Hematopoietic multipotent progenitor cell treated with erythropoietin and hydrocortisone succinate and interleukin-3 and kit ligand, for 4 days (in vitro differentiated cells): Measurements from ENCODE around the gene ECI2.
"Not testable (repeated sequence)": the region's sequence is repeated elsewhere in the genome, so short reads cannot be mapped to it uniquely, and the experiment has no call there.

Experiments
- DNase-seq: peaks from one replicate; pipeline ENCODE4 v3.0.0-alpha.2; 2015

The ECI2 gene

DNA sequence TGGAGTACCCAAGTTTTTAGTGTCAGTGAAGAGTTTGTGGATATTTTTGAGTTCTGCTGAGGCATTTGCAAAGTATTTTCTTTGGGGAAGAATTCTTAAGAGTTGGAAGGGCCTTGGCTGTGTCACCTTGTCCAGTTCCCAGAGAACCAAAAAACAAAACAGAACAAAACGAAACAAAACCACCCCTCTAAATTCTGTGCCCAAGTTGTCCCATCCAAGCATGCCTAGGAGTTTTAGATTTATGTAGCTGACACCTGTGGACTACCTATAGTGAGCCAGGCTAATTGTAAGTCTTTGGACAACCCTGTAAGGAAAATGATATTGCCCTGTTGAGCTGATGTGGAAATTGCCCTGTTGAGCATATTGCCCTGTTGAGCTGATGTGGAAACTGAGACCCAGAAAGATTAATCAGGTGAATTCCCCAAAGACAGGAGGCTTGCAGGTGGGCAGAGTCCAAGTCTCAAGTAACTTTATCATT, 1.0 kb upstream of the ECI2 start:
- no peak for DNase-seq

DNA sequence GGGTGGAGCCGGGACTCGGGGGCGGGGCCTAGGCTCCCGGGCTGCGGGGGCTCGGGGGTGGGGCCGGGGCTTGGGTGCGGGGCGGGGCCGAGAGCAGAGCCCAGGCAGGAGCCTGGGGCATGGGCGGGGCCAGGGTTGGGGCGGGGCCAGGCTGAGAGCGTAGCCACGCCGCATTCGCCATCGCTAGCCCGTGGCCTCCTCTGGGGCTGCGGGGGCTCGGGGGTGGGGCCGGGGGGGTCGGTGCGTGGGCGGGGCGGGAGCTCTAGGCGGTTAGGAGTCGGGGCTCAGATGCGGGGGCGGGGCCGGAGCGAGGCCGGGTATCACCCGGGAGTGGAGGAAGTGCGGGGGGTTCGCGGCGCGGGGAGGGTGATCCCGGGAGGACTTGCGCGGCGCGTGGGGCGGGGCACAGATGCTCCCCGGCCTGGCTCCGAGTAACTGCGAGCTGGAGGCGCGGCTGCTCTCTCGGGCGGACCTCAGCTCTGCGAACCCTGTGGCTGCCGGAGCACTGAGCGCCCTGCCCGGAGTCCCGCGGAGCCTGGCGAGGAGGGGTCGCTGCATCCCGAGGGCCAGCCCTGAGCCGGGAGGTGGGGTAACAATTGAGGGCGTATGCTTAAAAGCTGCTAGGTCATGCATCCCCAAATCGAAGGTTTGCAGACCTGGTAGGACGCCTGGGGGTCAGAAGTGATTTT, 434 bp upstream of the ECI2 start:
- DNase-seq, result peak; percentile 96

DNA sequence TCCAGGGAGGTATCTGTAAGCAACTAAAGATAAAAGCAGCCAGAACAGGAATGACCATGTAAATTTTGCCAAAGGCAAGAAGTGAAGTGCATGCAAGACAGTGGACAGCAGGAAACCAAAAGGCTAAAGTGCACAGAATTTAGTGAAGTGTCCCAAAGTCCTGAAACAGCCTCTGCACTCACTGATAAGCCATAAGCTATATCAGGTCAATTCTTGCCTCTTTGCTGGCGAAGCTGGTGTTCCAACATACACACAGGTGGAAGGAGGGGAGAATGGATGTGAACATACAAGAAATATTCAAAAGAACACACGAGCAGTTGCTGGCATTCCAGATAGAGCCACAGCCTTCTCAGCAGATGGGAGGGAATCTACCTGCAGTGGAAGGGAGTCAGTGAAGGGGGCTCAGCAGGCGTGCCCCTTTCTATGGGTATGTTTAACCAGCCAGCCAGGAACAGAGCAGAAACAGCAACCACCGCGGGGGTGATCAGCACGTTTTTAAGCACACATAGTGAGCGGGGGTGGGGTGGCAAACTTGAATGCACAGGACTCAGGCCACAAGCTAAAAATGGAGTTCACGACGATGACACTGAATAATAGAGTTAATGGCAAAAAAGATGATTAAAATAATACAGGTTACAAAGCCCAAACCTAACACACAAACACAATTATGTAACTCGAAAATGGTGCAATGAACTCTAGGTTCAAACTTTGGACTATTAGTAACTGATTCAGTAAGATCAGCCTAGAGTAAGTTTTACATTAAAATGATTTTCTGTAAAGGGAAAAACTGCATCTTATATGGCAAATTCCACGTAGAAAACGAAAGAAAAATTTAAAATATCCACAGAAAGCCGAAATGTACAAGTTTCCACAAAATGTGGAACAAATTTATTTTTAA, 1.2 kb downstream of the ECI2 start:
- peak; percentile 86 for DNase-seq

DNA sequence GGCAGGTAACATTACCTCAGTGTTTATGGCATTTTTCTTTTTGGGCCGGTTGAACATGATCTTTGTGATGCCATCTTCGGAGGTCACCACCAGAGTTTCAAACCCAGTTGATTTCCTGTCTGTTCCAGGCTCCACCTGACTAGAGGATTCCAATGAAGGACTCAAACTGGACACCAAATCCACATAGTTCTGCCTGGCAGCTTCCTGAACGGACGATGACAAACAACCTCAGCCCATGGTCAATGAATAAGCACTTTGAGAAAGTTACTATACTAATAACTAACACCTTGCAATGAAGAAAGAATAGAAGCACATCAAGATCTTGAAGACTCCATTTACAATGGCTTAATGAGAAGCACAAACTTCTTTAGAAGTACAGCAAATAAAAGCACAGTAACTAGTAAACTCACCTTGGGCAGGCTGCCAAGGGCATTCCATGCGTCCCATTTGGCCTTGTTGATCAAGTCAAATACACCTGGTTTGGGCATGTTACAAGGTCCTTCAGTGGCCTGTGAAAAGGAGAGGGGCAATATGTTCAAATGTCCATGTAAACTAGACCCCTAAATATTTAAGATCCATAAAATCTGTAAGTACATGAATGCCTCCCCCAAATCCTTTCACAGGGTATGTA, 4.9 kb downstream of the ECI2 start:
- no peak for DNase-seq

DNA sequence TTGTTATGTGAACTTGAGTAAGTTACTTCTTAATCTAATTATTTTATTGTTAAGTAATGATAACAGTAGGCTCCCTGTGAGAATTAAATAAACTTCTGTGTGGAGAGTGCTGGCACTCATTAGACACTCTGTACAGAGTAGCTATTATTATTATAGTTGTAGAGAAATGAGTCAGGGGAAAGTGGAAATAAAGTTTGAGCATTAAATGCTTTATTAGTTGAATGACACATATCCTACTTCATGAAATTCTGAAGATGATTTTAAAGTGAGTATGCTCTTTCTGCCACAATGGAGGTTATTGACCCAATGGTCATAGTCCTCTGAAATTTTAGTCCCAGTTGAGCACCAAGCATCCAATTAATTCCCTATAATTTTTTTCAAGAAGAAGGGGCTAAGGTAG, 5.9 kb downstream of the ECI2 start:
- no peak for DNase-seq

DNA sequence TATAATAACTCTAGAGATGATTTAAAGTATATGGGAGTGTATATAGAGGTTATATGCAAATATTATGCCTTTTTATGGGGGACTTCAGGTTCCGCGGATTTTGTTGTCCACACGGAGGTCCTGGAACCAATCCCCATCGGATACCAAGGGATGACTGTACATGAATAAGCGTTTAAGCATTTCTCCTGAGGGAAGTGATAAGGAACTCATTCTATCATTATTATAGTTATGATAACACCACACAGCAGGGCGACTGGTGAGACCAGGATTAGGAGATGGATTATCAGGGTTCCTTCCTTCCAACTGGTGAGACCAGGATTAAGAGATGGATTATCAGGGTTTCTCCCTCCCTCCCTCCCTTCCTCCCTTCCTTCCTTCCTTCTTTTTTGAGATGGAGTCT, 6.6 kb downstream of the ECI2 start:
- no peak for DNase-seq

DNA sequence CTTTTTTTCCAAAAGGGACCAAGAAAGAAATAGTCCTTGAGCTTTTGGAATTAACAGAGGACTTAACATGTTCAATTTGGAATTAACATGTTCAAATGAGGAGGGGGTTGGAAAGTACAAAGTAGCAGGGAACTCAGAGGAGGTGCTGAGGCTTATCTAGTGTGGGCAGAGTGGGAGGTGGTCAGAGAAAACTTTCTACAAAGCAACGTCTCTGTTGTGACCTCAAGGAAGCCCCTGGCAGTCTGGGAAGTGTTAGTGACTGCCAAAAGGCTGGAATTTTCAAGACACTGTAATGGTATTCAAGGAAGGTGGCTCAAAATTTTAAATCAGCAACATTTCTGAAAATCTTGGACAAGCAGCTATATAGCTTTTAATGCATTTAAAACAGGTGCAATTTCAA, 7.3 kb downstream of the ECI2 start:
- DNase-seq, result peak; percentile 33

DNA sequence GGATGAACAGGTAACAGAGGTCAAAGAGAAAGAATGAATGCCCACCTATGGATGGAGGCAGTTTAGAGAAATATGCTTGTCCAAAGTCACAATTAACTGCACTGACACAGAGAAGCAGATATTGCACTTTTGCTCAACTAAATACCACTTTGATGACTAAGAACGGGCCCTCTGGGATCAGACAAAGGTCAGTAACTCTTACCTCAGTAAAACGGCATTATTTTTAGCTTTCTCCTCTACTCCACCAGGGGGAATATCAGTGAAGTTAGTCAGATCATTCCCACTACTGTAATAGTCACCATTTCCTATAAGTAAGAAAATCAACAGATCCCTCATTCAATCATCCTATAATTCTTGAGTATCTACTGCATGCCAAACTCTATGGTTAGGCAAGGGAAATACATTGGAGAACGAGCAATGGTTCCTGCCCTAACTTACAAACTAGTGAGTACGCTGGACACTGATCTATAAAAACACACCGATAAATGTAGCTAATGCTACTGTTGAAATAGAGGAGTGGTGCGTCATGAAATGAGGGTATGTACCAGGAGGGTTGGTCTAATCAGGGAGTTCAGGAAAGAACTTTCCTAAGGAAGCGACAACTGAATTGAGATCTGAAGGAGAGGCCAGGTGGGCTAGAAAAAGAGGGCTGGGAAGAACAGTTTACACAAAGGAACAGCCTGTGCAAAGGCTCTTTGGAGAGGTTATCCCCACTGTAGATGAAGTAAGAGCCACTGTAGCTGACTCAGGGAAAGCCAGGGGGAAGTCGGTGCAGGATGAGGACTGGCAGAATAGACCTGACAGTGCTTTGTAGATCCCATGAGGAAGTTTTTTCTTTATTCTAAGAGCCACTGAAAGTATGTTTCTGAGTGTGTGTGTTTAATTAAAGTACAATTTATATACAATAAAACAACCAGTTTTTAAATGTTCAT, 9.2 kb downstream of the ECI2 start:
- DNase-seq, result peak; percentile 18

DNA sequence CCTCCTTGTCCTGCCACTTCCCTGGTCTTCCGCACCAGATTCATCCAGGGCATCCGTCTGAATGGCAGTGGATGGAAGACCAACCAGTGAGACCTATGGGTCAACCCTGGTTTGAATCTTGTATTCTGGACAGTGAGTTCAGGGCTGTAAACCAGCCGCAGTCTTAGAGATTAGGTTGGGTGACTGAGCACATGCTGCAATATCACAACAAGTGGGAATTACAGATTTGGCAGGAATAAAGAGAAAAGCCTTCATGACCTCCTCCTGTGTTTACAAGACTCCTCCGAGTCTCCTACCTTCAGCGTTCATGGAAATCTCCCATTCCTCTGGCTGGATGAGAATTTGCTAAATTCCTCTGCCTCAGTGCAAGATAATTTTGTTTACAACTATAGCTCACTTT, 9.9 kb downstream of the ECI2 start:
- no peak for DNase-seq

DNA sequence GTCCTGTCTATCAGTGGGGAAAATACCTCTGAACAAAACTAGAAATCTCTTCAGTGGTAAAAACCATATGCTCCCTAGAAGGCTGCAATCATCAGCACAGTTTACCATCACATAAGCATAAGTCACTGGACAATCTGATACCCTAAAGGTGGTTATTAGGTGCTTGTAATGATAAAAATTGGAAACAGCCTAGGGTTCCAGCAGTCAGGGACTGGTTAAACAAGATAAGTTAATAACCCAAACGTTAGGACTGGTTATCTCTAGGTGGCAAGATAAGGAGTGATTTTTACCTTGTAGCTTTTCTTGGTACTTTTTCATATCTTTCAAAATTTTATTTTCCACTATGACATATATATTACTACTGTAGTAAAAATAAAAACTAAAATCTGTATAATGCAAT, 11.0 kb downstream of the ECI2 start:
- peak; percentile 30 for DNase-seq

DNA sequence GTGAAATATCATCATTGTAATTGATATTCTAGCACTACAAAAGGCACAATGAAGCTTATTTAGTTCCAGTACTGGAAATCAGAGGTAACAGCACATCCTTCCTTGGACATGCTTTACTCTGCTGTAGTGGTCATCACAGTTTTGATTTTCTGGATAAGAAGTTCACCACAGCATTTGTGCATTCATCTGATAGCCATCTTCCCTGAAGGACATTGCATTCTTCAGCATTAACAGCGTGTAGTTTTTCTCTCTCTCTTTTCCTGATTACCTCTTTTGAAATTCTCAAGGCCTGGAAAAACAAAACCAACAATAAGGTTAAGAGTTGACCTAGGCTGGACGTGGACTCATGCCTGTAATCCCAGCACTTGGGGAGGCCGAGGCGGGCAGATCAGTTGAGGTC, 19.6 kb downstream of the ECI2 start:
- DNase-seq, result no peak

DNA sequence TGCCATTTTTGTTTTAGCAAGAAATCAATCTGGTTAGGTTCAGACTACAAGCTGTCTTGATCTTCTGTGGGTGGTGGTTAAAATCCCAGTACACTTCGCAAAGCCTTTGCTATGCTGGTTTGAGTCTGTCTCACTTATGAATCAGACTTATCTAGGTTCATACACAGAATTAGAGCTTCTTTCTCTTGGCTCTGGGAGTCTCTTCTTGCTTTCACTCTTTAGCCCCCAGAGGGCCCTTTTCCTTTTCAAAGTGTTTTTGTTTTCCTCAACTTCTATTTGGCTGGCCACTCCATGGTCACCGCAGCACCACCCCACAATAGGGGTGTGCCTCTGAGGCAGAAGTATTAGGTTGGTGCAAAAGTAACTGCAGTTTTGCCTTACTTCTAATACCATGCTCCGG, 21.3 kb downstream of the ECI2 start:
- DNase-seq, result no peak

DNA sequence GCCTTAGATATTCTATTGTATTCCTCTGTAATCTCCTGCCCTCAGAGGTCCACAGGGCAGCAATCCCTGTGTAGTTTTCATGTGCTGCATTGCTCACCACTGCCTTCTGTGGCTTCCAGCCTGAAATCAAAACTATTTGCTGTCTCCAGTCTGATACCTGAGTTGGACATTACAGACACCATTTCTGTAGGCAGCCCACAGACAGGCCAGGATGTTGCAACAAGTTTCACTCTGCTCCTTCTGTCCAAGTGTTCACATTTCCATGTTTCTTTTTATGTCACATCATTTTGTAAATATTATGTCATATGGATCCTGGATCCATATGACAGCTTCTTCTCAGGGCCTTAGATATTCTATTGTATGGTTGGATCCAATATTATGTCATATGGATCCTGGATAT, 21.7 kb downstream of the ECI2 start:
- DNase-seq, result no peak

DNA sequence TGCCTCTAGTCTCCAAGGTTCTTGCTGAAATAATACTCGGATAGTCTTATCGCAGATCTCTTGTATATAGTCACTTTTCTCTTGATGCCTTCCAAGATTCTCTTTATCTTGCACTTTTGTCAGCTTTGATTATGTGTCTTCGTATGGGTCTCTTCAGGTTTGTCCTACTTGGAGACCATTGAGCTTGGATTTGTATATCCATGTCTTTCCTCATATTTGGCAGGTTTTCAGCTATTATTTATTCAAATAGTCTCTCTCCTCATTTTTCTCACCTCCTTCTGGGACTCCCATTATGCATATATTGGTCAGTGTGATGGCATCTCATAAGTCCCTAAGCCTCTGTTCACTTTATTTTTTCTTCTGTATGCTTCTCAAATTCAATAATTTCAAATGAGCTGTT, 23.0 kb downstream of the ECI2 start:
- no peak for DNase-seq

DNA sequence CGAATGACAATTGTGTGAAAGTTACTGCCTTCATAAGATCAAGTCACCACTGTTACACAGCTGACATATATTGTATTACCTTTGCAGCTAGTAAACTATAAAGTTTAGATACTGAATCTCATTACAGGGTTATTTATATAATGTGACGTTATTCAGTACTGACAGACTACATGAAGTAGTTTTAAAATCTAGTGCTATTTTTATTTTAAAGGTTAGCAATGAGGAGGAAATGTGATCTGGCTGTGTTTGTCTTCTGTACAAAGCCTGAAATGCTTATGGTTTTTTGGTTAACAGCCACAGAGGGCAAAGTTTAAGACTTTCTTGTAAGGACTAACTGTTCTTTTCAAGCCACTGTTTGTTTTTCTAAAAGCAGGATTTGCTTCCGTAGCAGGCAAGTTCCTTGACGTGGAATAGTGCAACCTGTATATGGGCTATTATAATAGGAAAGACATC, 26.0 kb downstream of the ECI2 start:
- not testable (repeated sequence) for DNase-seq

DNA sequence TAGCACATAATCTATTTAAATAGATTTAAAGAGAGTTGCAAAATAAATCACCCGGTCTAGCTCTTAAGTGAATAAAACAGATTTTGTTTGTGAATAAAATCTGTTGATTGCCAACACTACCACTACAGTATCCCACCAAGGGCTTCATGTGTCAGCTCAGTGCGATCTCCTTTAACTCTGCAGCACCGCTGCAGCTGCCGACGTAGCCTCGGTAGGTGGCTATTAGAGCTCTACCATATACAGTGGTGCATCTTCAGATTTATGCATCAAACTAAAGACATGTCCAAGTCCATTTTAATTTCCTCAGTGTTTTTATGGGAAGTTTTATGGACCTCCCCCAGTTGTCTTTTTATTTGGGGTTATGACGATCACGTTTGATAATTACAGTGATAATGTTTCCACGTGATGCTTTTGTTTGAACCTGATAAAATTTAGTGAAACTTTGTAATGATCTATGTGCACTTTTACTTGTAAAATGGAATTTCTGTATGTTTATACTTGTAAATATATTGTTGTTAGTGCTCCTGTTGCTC, 26.7 kb downstream of the ECI2 start:
- no peak for DNase-seq

DNA sequence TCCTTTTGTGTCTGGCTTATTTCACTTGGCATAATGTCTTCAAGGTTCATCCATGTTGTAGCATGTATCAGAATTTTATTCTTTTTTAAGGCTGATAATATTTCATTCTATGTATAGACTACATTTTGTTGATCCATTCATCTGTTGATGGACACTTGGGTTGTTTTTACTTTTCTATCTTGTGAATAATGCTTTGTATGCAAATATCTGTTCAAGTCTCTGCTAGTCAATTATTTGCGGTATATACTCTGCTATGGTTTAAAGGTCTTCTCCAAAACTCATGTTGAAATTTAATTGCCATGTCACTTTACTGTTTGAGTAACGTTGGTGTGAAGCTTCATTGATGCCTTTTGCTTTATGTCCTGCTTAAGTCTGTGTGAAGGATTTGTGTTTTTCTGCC, 27.5 kb downstream of the ECI2 start:
- no peak for DNase-seq

DNA sequence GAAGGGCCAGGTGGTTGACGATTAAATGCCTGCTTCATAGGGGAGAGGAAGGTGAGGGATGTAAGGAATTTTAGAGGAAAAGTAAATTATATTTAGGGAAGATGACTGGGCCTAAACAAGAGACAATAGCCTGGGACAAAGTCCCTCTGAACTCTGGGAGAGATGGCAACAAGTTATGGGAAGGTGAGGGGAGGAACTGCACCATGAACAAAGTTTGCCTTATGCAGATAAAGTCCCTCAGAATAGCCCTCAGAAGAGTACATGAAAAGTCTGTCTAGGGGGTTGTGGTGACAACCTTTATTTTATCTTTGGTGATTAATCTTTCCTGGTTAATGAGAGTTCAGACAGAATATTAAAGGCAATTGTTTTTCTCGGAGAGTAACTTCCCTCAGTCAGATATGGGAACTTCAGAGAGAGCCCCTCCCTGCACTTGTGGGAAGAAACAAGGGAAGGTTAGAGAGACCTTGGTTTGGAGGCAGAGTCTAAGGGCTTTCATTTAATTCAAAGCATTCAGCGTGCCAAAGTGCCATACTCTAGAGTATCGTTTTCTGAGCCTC, 29.3 kb downstream of the ECI2 start:
- DNase-seq, result no peak

DNA sequence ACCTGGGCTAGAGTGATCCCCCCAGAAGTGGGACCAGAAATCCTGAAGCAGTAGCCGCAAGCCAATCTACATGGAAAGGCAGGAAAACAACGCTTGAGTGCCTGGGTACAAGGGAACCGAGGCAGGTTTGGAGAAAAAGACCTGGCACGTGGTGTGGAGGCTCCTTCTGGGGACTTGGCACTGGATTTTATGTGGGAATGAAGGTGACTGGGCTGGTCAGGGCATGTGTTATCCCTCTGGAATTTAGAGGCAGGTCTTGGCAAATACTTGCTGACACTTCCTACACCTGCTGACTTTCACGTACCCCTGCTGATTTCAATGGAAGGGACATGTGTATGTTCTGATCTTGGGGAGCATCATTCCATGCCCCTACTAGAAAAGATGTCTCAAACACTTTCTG, 31.4 kb downstream of the ECI2 start:
- no peak for DNase-seq

DNA sequence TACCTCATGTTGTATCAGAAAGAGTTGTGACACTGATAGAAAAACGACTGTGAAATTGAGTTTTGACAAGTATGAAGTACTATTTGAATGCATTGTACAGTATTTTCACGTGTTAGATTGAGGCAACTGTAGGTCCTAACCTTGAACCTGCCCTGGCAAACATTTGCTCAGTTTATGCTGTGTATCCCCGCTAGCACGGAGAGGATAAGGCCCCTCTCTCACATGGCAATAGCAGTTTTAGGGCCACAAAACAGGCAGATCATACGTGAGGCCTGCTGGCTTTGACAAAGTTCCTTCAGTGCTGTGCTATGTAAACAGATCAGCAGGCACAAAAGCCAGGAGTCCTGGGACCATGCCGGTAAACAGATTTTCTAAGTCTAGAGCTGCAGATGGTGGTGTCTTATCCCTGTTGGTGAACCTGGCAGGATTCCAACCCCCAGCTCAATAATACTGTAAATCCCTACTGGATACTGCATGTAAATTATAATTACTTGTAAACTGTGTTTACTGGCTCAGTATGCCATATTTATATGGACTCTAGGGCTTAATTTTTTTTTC, 32.6 kb downstream of the ECI2 start:
- DNase-seq, result no peak

DNA sequence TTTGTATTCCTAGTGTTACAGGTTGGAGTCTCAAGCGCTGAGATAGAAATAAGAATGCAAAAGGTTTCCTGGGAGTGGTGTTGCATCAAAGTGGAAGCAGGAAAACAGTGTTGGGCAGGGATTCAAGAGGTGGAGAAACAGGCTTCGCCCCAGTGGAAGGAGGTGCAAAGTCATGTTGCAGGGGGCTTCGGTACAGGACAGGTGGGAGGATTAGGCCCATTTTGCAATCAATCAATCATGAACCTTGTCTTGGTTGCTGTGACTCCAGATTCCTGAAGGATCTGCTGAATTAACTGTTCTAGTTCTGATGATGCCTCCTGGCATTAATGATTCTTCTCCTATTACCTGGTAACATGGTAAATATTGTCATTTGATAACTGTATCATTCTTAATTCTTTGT, 34.1 kb downstream of the ECI2 start:
- no peak for DNase-seq

DNA sequence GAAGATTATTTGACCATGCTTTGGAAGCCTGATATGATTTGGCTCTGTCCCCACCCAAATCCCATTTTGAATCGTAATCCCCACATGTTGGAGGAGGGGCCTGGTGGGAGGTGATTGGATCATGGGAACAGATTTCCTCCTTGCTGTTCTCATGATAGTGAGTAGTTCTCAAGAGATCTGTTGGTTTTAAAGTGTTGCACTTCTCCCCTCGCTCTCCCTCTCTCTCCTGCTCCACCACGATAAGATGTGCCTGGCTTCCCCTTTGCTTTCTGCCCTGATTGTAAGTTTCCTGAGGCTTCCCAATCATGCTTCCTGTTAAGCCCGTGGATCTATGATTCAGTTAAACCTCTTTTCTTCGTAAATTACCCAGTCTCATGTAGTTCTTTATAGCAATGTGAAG, 34.7 kb downstream of the ECI2 start:
- DNase-seq, result peak; percentile 43
